Keratinocyte (primary cell): ENCODE data around the gene COQ7.

Experiments used
- CTCF ChIP-seq, 3 experiments: IDR thresholded peaks in 1 of 3; conservative IDR thresholded peaks in 1 of 3; optimal IDR thresholded peaks in 1 of 3; 2 replicates in 2 of 3; 3 replicates in 1 of 3; pipeline versions ENCODE3 to v1.5.1; 2011; ENCODE audit warnings: low read length in 3 of 3, mild to moderate bottlenecking in 3 of 3, moderate library complexity in 2 of 3, control low read depth in 1 of 3, inconsistent platforms in 1 of 3; ENCODE audit not compliant: insufficient read depth in 2 of 3; ENCODE audit errors: extremely low read depth in 1 of 3
- EZH2 ChIP-seq: IDR thresholded peaks from one replicate; pipeline ENCODE4 v1.6.1; 2012; ENCODE audit warnings: inconsistent platforms, mild to moderate bottlenecking, low read length, moderate library complexity

GRCh38 chr16:19021747-19022146 lies 45.7 kb upstream of the COQ7 start:
- TF ChIP-seq CTCF (optimal IDR thresholded peaks at IDR 0.05 in 1 of 3, IDR thresholded peaks at IDR 0.05 in 1 of 3, conservative IDR thresholded peaks at IDR 0.05 in 1 of 3; ENCODE audit: extremely low read depth in 1 of 3, insufficient read depth in 2 of 3, low read length in 3 of 3) (no peak), EZH2 (no peak)
